Duodenal mucosa (tissue), 2 donors: ENCODE measurements around the gene TIGD6.
"Not testable (repeated sequence)": the region's sequence is repeated elsewhere in the genome, so short reads cannot be mapped to it uniquely, and the experiment has no call there.

ENCODE experiments used
- H3K27ac ChIP-seq: one replicate; pipeline ENCODE4 v1.7.0; 2013; ENCODE audit warnings: low read depth, low read length
- H3K27me3 ChIP-seq, 2 donors: one replicate each; pipeline ENCODE4 v1.7.0; 2013; ENCODE audit warnings: low read length in 2 of 2, control low read depth in 1 of 2; ENCODE audit not compliant: insufficient read depth in 2 of 2, control insufficient read depth in 1 of 2
- H3K36me3 ChIP-seq, 2 donors: one replicate each; pipeline ENCODE4 v1.7.0; 2013; ENCODE audit warnings: low read length in 2 of 2, control low read depth in 1 of 2; ENCODE audit not compliant: insufficient read depth in 2 of 2, control insufficient read depth in 1 of 2
- H3K4me1 ChIP-seq, 2 donors: one replicate each; pipeline ENCODE4 v1.7.0; 2013; ENCODE audit warnings: low read length in 2 of 2, control low read depth in 1 of 2; ENCODE audit not compliant: insufficient read depth in 2 of 2, control insufficient read depth in 1 of 2
- H3K4me3 ChIP-seq, 2 donors: one replicate each; pipeline ENCODE4 v1.7.0; 2013; ENCODE audit warnings: low read length in 2 of 2, low read depth in 1 of 2
- H3K9ac ChIP-seq, 2 donors: one replicate each; pipeline ENCODE4 v1.7.0; 2013; ENCODE audit warnings: low read length in 2 of 2, low read depth in 1 of 2
- H3K9me3 ChIP-seq, 2 donors: one replicate each; pipeline ENCODE4 v1.7.0; 2013; ENCODE audit warnings: low read length in 2 of 2, control low read depth in 1 of 2; ENCODE audit not compliant: control insufficient read depth in 1 of 2

The TIGD6 gene

DNA sequence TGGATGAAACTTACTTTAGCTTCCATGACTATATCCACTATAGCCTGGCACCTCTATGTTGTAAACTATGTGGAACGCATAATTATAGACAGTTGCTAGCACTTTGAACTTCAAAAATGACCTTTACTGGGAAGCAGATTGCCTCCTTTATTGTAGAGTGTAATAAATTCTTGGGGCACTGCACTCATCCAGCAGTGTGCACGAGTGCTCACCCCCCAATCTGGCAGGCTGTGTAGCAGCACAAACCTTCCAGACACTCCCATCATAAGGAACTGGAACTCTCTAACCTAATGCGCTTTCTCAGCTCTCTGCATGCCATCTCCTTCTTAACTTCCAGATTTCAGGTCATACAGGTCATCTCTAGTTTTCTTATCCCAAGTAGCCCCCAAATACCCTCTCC is 54.3 kb downstream of the TIGD6 start:
- H3K27me3 ChIP-seq, result no peaks in the 10 kb centered on the region
- H3K4me1 ChIP-seq, result peaks cover 0 to 17% of the 10 kb centered on the region in 2 donors
- H3K27ac ChIP-seq, result no peak overlapping the region
- no peak overlapping the region for H3K9ac ChIP-seq
- no peaks in the 10 kb centered on the region for H3K9me3 ChIP-seq
- H3K4me3 ChIP-seq, result no peak overlapping the region
- H3K36me3 ChIP-seq, result no peaks in the 10 kb centered on the region

DNA sequence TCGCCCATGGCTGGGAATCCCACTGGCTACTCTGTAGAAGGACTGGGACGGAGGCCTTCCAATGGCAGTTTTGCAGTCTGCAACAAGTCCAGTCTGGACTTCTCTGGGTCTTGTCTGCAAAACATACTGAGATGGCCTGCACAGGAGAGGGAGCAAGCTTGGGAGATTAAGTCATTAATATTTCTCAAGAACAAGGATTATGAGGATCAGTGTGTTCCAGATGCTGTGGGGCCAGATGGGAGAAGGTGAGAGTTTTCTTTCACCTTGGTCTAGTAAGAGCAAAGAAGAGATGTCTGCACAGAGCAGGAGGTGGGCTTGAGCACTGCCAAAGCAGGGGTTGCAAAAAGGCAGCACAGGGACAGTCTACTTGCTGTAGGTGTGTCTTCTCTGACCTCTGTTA is 55.8 kb downstream of the TIGD6 start, which contains the start of gene PDE6A:
Gene PDE6A, minus strand, starts transcription at position 128 of the 400 bp plus-strand sequence. Its CDS starts 120 bp downstream, at position 8.
- H3K4me3 ChIP-seq, result no peak within 1 kb of the TSS
- no peak within 1 kb of the TSS for H3K9ac ChIP-seq
- H3K4me1 ChIP-seq, result peaks cover 0 to 17% of the 10 kb centered on the region in 2 donors
- H3K9me3 ChIP-seq, result no peaks in the 10 kb centered on the region
- H3K36me3 ChIP-seq, result no peaks in the 10 kb centered on the region
- H3K27me3 ChIP-seq, result no peaks in the 10 kb centered on the region
- H3K27ac ChIP-seq, result no peak within 1 kb of the TSS

DNA sequence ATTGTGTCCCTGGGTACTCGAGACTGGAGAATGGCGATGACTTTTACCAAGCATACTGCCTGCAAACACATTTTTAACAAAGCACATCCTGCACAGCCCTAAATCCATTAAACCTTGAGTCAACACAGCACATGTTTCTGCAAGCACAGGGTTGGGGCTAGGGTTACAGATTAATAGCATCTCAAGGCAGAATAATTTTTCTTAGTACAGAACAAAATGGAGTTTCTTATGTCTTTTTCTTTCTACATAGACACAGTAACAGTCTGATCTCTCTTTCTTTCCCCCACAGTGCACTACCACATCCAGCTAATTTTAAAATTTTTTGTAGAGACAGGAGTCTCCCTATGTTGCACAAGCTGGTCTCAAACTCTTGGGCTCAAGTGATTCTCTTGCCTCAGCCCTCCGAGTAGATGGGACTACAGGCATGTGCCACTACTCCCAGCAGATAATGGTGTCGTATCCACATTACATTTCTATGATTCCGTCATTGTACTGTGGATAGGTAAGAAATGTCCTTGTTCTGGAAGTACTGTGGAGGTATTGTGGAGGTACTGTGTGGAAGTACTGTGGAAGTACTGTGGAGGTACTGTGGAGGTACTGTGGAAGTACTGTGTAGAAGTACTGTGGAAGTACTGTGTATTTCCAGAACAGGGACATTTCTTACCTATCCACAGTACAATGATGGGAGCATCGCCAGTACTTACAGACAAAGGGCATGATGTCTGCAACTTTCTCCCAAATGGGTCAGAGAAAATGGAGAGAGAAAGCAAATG is 57.1 kb downstream of the TIGD6 start:
- H3K4me3 ChIP-seq, H3K27me3 ChIP-seq, H3K27ac ChIP-seq, H3K36me3 ChIP-seq, H3K9ac ChIP-seq, H3K9me3 ChIP-seq: not testable (repeated sequence)
- peaks cover 0 to 18% of the 10 kb centered on the region in 2 donors for H3K4me1 ChIP-seq
